ENCODE results near the gene CCDC178.

DNA sequence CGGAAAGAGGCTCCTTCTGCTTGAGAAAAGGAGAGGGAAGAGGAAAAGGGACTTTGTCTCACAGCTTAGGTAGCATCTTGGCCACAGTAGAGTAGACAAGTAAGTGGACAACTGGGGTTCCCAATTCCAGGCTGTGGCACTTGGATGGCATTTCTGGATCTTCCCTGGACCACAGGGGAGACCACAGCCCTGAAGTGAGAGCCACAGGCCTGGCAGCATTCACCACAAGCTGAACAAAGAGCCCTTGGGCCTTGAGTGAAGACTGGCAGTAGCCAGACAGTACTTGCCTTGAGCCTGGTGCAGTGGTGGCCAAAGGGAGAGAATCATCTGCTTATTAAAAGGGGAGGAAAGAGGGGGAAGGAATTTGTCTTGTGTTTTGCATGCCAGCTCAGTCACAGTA, 441.6 kb downstream of the CCDC178 start:
- TF ChIP-seq POLR2A (IDR thresholded peaks at IDR 0.05; ENCODE audit: low read length) (no peak), GATA1 (IDR thresholded peaks at IDR 0.05; ENCODE audit: low read depth, low read length) (no peak)

Measured in erythroblast (primary cell).